Osteoblast (primary cell): ENCODE measurements around the gene AGAP3. TPM values are rescaled to one million over a fixed set of nuclear protein-coding genes. Genes with fewer than 3 reads are reported as not detected.
A peak's percentile ranks its signal among the peaks of the same experiment; 100 is the strongest.

Source experiments
- DNase-seq: peaks from one replicate; pipeline ENCODE4 v3.0.0; 2011; ENCODE audit warnings: low spot score, mixed read lengths; ENCODE audit not compliant: insufficient read length; ENCODE audit errors: missing footprints
- H2AFZ ChIP-seq: 2 replicates; pipeline ENCODE4 v1.6.0; 2011; ENCODE audit warnings: mild to moderate bottlenecking, low read length
- H3K27ac ChIP-seq: 2 replicates; pipeline ENCODE4 v1.5.1; 2011; ENCODE audit warnings: mild to moderate bottlenecking, low read depth, low read length, moderate library complexity
- H3K27me3 ChIP-seq: 2 replicates; pipeline ENCODE4 v1.6.0; 2012; ENCODE audit warnings: mild to moderate bottlenecking, control low read depth, inconsistent platforms, low read length, moderate library complexity; ENCODE audit not compliant: insufficient read depth
- H3K36me3 ChIP-seq: 2 replicates; pipeline ENCODE4 v1.5.1; 2011; ENCODE audit warnings: mild to moderate bottlenecking, low read length, control low read depth, moderate library complexity; ENCODE audit not compliant: insufficient read depth
- H3K4me1 ChIP-seq: 2 replicates; pipeline ENCODE4 v1.5.1; 2011; ENCODE audit warnings: mild to moderate bottlenecking, low read length, control low read depth, moderate library complexity; ENCODE audit not compliant: insufficient read depth
- H3K4me2 ChIP-seq: 2 replicates; pipeline ENCODE4 v1.6.0; 2011; ENCODE audit warnings: mild to moderate bottlenecking, low read length; ENCODE audit not compliant: insufficient read depth
- H3K4me3 ChIP-seq: fragments of 200-600 bp; sonication (generic); 3 replicates; pipeline ENCODE4 v1.5.1; 2012; ENCODE audit warnings: mild to moderate bottlenecking, low read length, inconsistent platforms; ENCODE audit not compliant: insufficient read depth
- H3K79me2 ChIP-seq: 2 replicates; pipeline ENCODE4 v1.6.0; 2012; ENCODE audit warnings: mild to moderate bottlenecking, low read length, control low read depth, inconsistent platforms; ENCODE audit not compliant: insufficient read depth
- H3K9me3 ChIP-seq: 2 replicates; pipeline ENCODE4 v1.5.1; 2011; ENCODE audit warnings: low read depth, low read length, control low read depth
- H4K20me1 ChIP-seq: 2 replicates; pipeline ENCODE4 v1.6.0; 2012; ENCODE audit warnings: mild to moderate bottlenecking, low read length, control low read depth; ENCODE audit not compliant: insufficient read depth
- total RNA-seq: library from RNA; depleted of rRNA; stranded (reverse); fragments of >200 nt; gene quantifications from 2 replicates; pipeline ENCODE4 v1.2.3, GENCODE V29; 2012
- TF ChIP-seq, protein P1 (sequence below): IDR thresholded peaks from 2 replicates; pipeline ENCODE4 v1.5.1; 2011; ENCODE audit warnings: mild to moderate bottlenecking, low read depth, low read length, moderate library complexity; ENCODE audit errors: extremely low read depth

AGAP3 gene
- total RNA-seq, 1 donor = 39.8 TPM

DNA sequence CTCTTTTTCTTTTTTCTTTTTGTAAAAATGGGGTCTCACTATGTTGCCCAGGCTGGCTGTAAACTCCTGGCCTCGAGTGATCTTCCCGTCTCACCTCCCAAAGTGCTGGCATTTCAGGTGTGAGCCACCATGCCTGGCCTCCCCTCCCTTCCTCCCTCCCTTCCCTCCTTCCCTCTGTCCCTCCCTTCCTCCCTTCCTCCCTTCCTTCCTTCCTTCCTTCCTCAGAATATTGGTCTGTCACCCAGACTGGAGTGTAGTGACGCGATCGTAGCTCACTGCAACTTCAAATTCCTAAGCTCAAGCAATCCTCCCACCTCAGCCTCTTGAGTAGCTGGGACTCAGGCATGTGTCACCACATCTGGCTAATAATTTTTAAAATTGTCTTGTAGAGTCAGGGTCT, 8.4 kb downstream of the AGAP3 start:
- Histone ChIP-seq H3K79me2 (peaks cover 91% of the 10 kb centered on the region), H3K9me3 (no peaks in the 10 kb centered on the region), H3K36me3 (peaks cover 7% of the 10 kb centered on the region), H3K4me2 (no peak overlapping the region), H3K4me1 (peaks cover 2% of the 10 kb centered on the region), H4K20me1 (peaks cover 78% of the 10 kb centered on the region), H3K4me3 (no peak overlapping the region), H3K27me3 (no peaks in the 10 kb centered on the region), H2AFZ (no peak overlapping the region), H3K27ac (no peak overlapping the region)
- DNase-seq = no peak
- TF ChIP-seq, protein P1, sequence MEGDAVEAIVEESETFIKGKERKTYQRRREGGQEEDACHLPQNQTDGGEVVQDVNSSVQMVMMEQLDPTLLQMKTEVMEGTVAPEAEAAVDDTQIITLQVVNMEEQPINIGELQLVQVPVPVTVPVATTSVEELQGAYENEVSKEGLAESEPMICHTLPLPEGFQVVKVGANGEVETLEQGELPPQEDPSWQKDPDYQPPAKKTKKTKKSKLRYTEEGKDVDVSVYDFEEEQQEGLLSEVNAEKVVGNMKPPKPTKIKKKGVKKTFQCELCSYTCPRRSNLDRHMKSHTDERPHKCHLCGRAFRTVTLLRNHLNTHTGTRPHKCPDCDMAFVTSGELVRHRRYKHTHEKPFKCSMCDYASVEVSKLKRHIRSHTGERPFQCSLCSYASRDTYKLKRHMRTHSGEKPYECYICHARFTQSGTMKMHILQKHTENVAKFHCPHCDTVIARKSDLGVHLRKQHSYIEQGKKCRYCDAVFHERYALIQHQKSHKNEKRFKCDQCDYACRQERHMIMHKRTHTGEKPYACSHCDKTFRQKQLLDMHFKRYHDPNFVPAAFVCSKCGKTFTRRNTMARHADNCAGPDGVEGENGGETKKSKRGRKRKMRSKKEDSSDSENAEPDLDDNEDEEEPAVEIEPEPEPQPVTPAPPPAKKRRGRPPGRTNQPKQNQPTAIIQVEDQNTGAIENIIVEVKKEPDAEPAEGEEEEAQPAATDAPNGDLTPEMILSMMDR = no peak

DNA sequence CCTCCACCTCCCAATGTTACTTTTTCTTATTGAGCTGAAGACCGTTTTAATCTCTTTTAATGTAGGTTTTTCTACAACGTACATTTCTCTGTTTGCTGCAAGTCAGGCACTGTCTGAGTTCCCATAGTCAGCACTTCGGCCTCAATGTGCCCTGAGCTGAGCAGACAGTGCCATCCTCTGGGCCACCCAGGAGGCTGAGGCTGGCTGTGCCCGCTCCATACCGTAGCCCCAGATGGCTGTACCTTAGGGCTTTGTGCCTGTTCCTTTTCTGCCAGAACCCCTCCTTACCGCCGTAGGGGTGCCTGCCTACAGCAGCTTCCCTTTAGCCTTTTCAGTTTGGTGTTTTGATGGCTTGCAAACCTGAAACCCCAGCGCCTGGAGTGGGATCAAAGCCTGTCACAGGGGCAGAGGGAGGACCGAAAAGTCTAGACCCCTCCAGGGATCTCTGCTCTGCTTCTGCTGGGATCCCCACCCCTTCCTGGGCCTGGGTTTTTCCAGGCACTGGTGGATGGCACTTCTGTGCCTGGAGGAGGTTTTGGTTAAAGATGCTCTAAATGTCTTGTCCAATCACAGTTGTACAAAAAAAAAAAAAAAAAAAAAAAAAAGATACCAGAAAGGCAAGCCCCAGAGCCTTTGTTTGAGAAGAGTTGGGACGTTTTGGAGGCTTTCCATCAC, 9.0 kb downstream of the AGAP3 start:
- Histone ChIP-seq H3K36me3 (peaks cover 7% of the 10 kb centered on the region), H3K79me2 (peaks cover 91% of the 10 kb centered on the region), H3K27me3 (no peaks in the 10 kb centered on the region), H4K20me1 (peaks cover 78% of the 10 kb centered on the region), H3K9me3 (no peaks in the 10 kb centered on the region), H3K4me1 (no peaks in the 10 kb centered on the region), H3K4me2 (no peak overlapping the region), H2AFZ (no peak overlapping the region), H3K4me3 (no peak overlapping the region), H3K27ac (no peak overlapping the region)
- DNase-seq = peak; percentile 73
- TF ChIP-seq, protein P1 = no peak

DNA sequence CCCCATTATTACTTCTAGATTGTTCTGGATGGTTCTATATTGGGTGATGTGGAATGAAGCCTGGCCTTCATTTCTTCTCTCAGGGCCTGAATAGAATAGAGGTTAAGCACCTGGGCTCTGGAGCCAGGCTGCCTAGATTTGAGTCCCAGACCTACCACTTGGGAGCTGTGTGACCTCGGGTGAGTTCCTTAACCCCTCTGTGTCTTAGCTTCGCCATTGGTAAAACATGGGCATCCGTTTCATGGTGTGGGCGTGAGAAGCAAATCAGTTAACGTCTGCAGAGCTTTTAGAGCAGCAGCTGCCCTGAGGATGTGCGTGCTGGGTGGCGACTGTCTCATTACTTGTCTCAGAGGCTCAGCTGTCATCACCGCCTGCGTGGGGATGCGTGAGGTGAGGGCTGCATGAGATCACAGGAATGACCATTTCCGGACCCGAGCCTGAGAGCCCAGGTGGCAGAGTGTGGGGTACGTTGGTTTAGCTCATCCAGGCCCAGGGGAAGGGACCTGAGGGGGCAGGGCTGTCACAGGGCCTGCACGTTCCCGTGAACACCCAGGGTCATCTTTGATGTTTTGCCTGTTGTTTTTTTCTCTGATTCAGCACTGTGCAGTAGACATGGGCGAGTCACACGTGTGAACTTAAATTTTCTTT, 9.7 kb downstream of the AGAP3 start:
- Histone ChIP-seq H3K4me2 (no peak overlapping the region), H3K9me3 (no peaks in the 10 kb centered on the region), H4K20me1 (peaks cover 78% of the 10 kb centered on the region), H2AFZ (no peak overlapping the region), H3K27me3 (no peaks in the 10 kb centered on the region), H3K4me1 (no peaks in the 10 kb centered on the region), H3K4me3 (no peak overlapping the region), H3K79me2 (peaks cover 92% of the 10 kb centered on the region), H3K36me3 (peaks cover 7% of the 10 kb centered on the region), H3K27ac (no peak overlapping the region)
- peak; percentile 76 for DNase-seq
- TF ChIP-seq, protein P1 = no peak

DNA sequence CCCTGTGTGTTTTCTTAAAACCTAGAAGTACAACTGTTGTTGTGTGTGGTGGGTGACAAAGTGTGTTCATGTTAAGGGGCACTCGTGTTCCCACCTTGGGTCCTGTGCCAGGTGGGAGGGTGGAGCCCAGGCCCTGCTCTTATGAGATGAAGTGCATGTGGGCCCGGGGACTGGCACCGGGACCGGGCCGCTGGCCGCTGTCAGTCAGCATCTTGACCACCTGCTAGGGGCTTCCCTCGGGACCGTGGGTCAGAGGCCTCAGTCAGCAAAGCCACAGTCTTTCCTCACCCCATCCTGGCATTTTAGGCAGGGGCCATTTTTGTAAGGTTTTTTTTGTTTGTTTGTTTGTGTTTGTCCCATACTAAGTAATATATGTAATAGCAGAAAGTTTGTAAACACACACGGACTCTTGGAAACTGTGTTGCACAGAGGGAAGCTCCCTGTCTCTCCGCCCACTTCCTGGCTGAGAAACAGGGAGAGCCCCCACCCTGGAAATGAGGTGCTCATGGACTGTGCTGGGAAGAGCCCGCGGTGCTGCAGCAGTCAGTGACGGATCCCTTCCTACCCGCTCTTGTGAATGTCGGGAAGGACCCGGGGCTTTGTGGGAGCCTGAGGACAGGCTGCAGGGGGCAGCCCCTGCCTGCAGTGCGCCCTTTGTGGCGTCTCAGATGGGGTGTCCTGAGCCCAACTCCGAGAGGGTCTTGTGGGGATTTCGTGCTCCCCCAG, 13.4 kb downstream of the AGAP3 start:
- Histone ChIP-seq H3K27ac (no peak overlapping the region), H2AFZ (no peak overlapping the region), H3K4me1 (peaks cover 1% of the 10 kb centered on the region), H3K36me3 (peaks cover 5% of the 10 kb centered on the region), H3K79me2 (peaks cover 86% of the 10 kb centered on the region), H4K20me1 (peaks cover 69% of the 10 kb centered on the region), H3K9me3 (no peaks in the 10 kb centered on the region), H3K27me3 (no peaks in the 10 kb centered on the region), H3K4me3 (no peak overlapping the region), H3K4me2 (no peak overlapping the region)
- DNase-seq = peak; percentile 62
- TF ChIP-seq, protein P1 = no peak
